HG03469 (cell line): ENCODE measurements around the gene MALL.
"Not testable (repeated sequence)": the region's sequence is repeated elsewhere in the genome, so short reads cannot be mapped to it uniquely, and the experiment has no call there.

Source experiments
- ATAC-seq: cut with Tn5 transposase; IDR thresholded peaks from one replicate; pipeline ENCODE4 v1.9.1; 2021; ENCODE audit warnings: mild to moderate bottlenecking, moderate library complexity, moderate number of reproducible peaks; ENCODE audit not compliant: unreplicated experiment

The MALL gene

GRCh38 chr2:110054521-110055407 lies 60.9 kb downstream of the MALL start:
- ATAC-seq = not testable (repeated sequence)

GRCh38 chr2:110053688-110054087 lies 61.9 kb downstream of the MALL start:
- not testable (repeated sequence) for ATAC-seq

- ATAC-seq = not testable (repeated sequence)
Measured at GRCh38 chr2:110052166-110052565, 63.5 kb downstream of the MALL start.

- not testable (repeated sequence) for ATAC-seq
Measured at GRCh38 chr2:110050222-110050621, 65.4 kb downstream of the MALL start.

- not testable (repeated sequence) for ATAC-seq
Measured at GRCh38 chr2:110049769-110050168, 65.9 kb downstream of the MALL start.

GRCh38 chr2:110048255-110049197 lies 67.1 kb downstream of the MALL start:
- ATAC-seq = not testable (repeated sequence)

GRCh38 chr2:110047225-110047624 lies 68.4 kb downstream of the MALL start:
- ATAC-seq = not testable (repeated sequence)

- not testable (repeated sequence) for ATAC-seq
Measured at GRCh38 chr2:110041941-110042660, 73.5 kb downstream of the MALL start.

- not testable (repeated sequence) for ATAC-seq
Measured at GRCh38 chr2:110037336-110037735, 78.3 kb downstream of the MALL start.

- not testable (repeated sequence) for ATAC-seq
Measured at GRCh38 chr2:110035384-110035783, 80.2 kb downstream of the MALL start.

GRCh38 chr2:110034935-110035334 lies 80.7 kb downstream of the MALL start:
- ATAC-seq = not testable (repeated sequence)
